Panc1 (cell line): ENCODE measurements around the gene ETFA. TPM values are rescaled to one million over a fixed set of nuclear protein-coding genes. Genes with fewer than 3 reads are reported as not detected.

Experiments used
- ATAC-seq: fragments of 200-7000 bp; cut with Tn5 transposase; 2 replicates; pipeline ENCODE4 v1.9.1; 2020; ENCODE audit warnings: mild to moderate bottlenecking, moderate library complexity
- BruUV-seq: library from RNA; stranded (reverse); fragments of 400-500 nt; replicated peaks from 2 replicates; lab custom pipeline; 2021; lab: Mats Ljungman, UMichigan
- CTCF ChIA-PET: fragments of 300-600 bp; sonication (Branson Sonifier 250); formaldehyde crosslinking; loops from one replicate; lab custom pipeline; 2022; ENCODE audit warnings: antibody characterized with exemption; lab: Charles Lee
- POLR2A ChIA-PET: fragments of 300-600 bp; sonication (Branson Sonifier 250); formaldehyde crosslinking; loops from one replicate; lab custom pipeline; 2022; ENCODE audit warnings: antibody characterized with exemption; lab: Charles Lee
- DNase-seq: peaks from one replicate; pipeline ENCODE4 v3.0.0-alpha.2; 2010; ENCODE audit warnings: low read depth, low spot score
- H3K27ac ChIP-seq: 2 replicates; pipeline ENCODE4 v1.5.1; 2011; ENCODE audit warnings: mild to moderate bottlenecking, low read length, inconsistent platforms
- H3K27me3 ChIP-seq: fragments of 200-500 bp; sonication (Bioruptor generic); 2 replicates; pipeline ENCODE4 v1.6.0; 2014; ENCODE audit warnings: low read length, inconsistent platforms; ENCODE audit not compliant: control insufficient read depth, insufficient read depth
- H3K36me3 ChIP-seq: fragments of 200-500 bp; sonication (Bioruptor generic); 2 replicates; pipeline ENCODE4 v1.5.1; 2014; ENCODE audit warnings: inconsistent platforms, mild to moderate bottlenecking, low read length, moderate library complexity; ENCODE audit not compliant: control insufficient read depth, insufficient read depth
- H3K4me1 ChIP-seq: 2 replicates; pipeline ENCODE4 v1.5.1; 2011; ENCODE audit warnings: inconsistent platforms, mild to moderate bottlenecking, low read length, moderate library complexity; ENCODE audit not compliant: control insufficient read depth, insufficient read depth
- H3K4me3 ChIP-seq, 2 experiments: 2 replicates each; pipeline ENCODE4 v1.5.1; 2011 to 2012; ENCODE audit warnings: low read depth in 2 of 2, low read length in 2 of 2, mild to moderate bottlenecking in 2 of 2, inconsistent platforms in 1 of 2, moderate library complexity in 1 of 2
- H3K9me3 ChIP-seq: fragments of 200-500 bp; sonication (Bioruptor generic); 2 replicates; pipeline ENCODE4 v1.5.1; 2014; ENCODE audit warnings: low read depth, mild to moderate bottlenecking, inconsistent platforms, low read length, moderate library complexity; ENCODE audit not compliant: control insufficient read depth, insufficient read depth
- POLR2AphosphoS5 ChIP-seq: IDR thresholded peaks from 2 replicates; pipeline ENCODE4 v1.6.1; 2012; ENCODE audit warnings: mild to moderate bottlenecking, low read depth, low read length, moderate library complexity
- SIN3A ChIP-seq: IDR thresholded peaks from 2 replicates; pipeline ENCODE4 v1.6.1; 2012; ENCODE audit warnings: low read depth, mild to moderate bottlenecking, low read length, moderate library complexity, borderline replicate concordance; ENCODE audit not compliant: insufficient read depth
- TCF7L2 ChIP-seq: IDR thresholded peaks from 2 replicates; pipeline ENCODE4 v1.6.1; 2011; ENCODE audit warnings: mild to moderate bottlenecking, low read depth, low read length, inconsistent platforms
- in situ Hi-C: cut with HindIII; loops from 2 replicates; pipeline ENCODE4 v1.10.0; 2016; ENCODE audit warnings: low sequenced_read_pairs, low pct_unique_long_range_greater_than_20kb
- intact Hi-C: fragments of 100-400 bp; cut with micrococcal nuclease; formaldehyde crosslinking; loops from one replicate; pipeline ENCODE4 v1.10.0; 2022; ENCODE audit not compliant: unreplicated experiment
- total RNA-seq: library from RNA; stranded (reverse); gene quantifications from one replicate; pipeline ENCODE4 v1.2.1, GENCODE V29; 2021; ENCODE audit not compliant: unreplicated experiment
- TF ChIP-seq, protein P1 (sequence below): fragments of 450-650 bp; IDR thresholded peaks from 2 replicates; pipeline ENCODE4 v1.5.1; 2017; ENCODE audit warnings: mild to moderate bottlenecking
- TF ChIP-seq, protein P2 (sequence below), 2 experiments: IDR thresholded peaks; 2 replicates each; pipeline ENCODE4 v1.6.1; 2011 to 2012; ENCODE audit warnings: low read depth in 2 of 2, control low read depth in 1 of 2, low read length in 1 of 2, mild to moderate bottlenecking in 1 of 2, moderate library complexity in 1 of 2; ENCODE audit not compliant: insufficient read depth in 1 of 2

ETFA gene
- total RNA-seq, 1 experiment from 2014 or later = 159 TPM

GRCh38 chr15:76328958-76329357, 17.7 kb upstream of the ETFA start:
- intact Hi-C loops = no loop called here
- TF ChIP-seq, protein P1, sequence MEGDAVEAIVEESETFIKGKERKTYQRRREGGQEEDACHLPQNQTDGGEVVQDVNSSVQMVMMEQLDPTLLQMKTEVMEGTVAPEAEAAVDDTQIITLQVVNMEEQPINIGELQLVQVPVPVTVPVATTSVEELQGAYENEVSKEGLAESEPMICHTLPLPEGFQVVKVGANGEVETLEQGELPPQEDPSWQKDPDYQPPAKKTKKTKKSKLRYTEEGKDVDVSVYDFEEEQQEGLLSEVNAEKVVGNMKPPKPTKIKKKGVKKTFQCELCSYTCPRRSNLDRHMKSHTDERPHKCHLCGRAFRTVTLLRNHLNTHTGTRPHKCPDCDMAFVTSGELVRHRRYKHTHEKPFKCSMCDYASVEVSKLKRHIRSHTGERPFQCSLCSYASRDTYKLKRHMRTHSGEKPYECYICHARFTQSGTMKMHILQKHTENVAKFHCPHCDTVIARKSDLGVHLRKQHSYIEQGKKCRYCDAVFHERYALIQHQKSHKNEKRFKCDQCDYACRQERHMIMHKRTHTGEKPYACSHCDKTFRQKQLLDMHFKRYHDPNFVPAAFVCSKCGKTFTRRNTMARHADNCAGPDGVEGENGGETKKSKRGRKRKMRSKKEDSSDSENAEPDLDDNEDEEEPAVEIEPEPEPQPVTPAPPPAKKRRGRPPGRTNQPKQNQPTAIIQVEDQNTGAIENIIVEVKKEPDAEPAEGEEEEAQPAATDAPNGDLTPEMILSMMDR = no peak
- TF ChIP-seq SIN3A (no peak), TCF7L2 (no peak), POLR2AphosphoS5 (no peak)
- TF ChIP-seq, protein P2, sequence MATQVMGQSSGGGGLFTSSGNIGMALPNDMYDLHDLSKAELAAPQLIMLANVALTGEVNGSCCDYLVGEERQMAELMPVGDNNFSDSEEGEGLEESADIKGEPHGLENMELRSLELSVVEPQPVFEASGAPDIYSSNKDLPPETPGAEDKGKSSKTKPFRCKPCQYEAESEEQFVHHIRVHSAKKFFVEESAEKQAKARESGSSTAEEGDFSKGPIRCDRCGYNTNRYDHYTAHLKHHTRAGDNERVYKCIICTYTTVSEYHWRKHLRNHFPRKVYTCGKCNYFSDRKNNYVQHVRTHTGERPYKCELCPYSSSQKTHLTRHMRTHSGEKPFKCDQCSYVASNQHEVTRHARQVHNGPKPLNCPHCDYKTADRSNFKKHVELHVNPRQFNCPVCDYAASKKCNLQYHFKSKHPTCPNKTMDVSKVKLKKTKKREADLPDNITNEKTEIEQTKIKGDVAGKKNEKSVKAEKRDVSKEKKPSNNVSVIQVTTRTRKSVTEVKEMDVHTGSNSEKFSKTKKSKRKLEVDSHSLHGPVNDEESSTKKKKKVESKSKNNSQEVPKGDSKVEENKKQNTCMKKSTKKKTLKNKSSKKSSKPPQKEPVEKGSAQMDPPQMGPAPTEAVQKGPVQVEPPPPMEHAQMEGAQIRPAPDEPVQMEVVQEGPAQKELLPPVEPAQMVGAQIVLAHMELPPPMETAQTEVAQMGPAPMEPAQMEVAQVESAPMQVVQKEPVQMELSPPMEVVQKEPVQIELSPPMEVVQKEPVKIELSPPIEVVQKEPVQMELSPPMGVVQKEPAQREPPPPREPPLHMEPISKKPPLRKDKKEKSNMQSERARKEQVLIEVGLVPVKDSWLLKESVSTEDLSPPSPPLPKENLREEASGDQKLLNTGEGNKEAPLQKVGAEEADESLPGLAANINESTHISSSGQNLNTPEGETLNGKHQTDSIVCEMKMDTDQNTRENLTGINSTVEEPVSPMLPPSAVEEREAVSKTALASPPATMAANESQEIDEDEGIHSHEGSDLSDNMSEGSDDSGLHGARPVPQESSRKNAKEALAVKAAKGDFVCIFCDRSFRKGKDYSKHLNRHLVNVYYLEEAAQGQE (IDR thresholded peaks at IDR 0.05; ENCODE audit: insufficient read depth in 1 of 2, low read depth in 2 of 2, low read length in 1 of 2) = no peak
- Histone ChIP-seq H3K36me3 (no peaks in the 10 kb centered on the region), H3K4me3 (no peak overlapping the region), H3K4me1 (no peaks in the 10 kb centered on the region), H3K27ac (no peak overlapping the region), H3K27me3 (no peaks in the 10 kb centered on the region; the same call in 1 of the 2 replicates), H3K9me3 (no peaks in the 10 kb centered on the region)
- in situ Hi-C loops = no loop called here
- BruUV-seq = no TSS peak
- POLR2A ChIA-PET = interaction anchor here (0.6 kb wide), 1 partner anchor 661 kb away, joined by 6 read pairs; no protein-coding TSS in a partner anchor
- ATAC-seq = no peak
- CTCF ChIA-PET = no interaction called here
- no peak for DNase-seq

GRCh38 chr15:76328106-76328696, 16.9 kb upstream of the ETFA start:
- no peak for ATAC-seq
- CTCF ChIA-PET = no interaction called here
- Histone ChIP-seq H3K9me3 (no peaks in the 10 kb centered on the region), H3K36me3 (no peaks in the 10 kb centered on the region), H3K4me3 (no peak overlapping the region), H3K27ac (no peak overlapping the region), H3K27me3 (no peaks in the 10 kb centered on the region; the same call in 1 of the 2 replicates), H3K4me1 (no peaks in the 10 kb centered on the region)
- POLR2A ChIA-PET = interaction anchor here (0.6 kb wide), 1 partner anchor 662 kb away, joined by 6 read pairs; no protein-coding TSS in a partner anchor
- in situ Hi-C loops (no loop called here), intact Hi-C loops (no loop called here)
- BruUV-seq = no TSS peak
- DNase-seq = no peak
- TF ChIP-seq, protein P2 (IDR thresholded peaks at IDR 0.05; ENCODE audit: insufficient read depth in 1 of 2, low read depth in 2 of 2, low read length in 1 of 2) = no peak
